Activated naive CD4-positive, alpha-beta T cell treated with Interleukin-2 at 50 U/mL for 16 hours (primary cell): ENCODE data around the gene AFF3.
"Not testable (repeated sequence)": the region's sequence is repeated elsewhere in the genome, so short reads cannot be mapped to it uniquely, and the experiment has no call there.

Experiments
- DNase-seq: peaks from one replicate; pipeline ENCODE4 v3.0.0-alpha.2; 2020

The AFF3 gene

GRCh38 chr2:99776906-99777646, 365.3 kb downstream of the AFF3 start:
- no peak for DNase-seq

GRCh38 chr2:99776206-99776905, 366.0 kb downstream of the AFF3 start:
- no peak for DNase-seq

DNA sequence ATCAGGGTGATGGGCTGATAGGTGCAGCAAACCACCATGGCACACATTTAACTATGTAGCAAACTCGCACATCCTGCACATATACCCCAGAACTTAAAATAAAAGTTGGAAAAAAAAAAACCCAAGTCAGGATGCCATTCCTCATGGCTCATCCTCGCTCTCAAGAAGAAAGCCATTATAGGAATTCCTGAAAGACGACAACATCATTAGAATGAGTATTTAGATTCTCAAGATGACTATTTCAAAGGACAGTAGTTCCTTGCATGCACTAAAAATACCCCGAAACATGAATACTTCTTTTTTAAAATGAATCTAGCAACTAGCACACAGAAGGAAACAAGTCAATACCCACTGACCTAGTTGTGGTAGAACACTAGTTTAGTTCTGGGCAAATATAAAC, 366.8 kb downstream of the AFF3 start:
- DNase-seq: no peak

DNA sequence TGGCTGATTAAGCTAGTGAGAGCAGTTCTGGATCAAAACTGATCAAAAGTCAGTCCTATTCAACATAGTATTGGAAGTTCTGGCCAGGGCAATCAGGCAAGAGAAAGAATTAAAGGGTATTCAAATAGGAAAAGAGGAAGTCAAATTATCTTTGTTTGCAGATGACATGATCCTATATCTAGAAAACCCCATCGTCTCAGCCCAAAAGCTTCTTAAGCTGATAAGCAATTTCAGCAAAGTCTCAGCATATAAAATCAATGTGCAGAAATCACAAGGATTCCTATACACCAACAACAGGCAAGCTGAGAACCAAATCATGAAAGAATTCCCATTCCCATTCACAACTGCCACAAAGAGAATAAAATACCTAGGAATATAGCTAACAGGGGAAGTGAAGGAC, 368.7 kb downstream of the AFF3 start:
- DNase-seq: not testable (repeated sequence)

GRCh38 chr2:99772591-99773331, 369.6 kb downstream of the AFF3 start:
- DNase-seq: no peak

GRCh38 chr2:99771681-99772333, 370.6 kb downstream of the AFF3 start:
- DNase-seq: no peak

DNA sequence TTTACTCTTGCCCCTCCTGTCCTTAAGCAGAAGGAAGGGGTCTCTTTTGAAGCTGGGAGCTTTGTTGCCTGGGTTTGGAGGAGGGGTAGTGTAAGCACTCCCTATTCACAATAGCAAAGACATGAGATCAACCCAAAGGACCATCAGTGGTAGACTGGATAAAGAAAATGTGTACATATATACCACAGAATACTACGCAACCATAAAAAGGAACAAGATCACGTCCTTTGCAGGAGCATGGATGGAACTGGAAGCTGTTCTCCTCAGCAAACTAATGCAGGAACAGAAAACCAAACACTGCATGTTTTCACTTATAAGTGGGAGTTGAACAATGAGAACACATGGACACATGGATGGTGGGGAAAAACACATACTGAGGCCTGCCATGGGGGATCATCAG, 371.5 kb downstream of the AFF3 start:
- DNase-seq: no peak

DNA sequence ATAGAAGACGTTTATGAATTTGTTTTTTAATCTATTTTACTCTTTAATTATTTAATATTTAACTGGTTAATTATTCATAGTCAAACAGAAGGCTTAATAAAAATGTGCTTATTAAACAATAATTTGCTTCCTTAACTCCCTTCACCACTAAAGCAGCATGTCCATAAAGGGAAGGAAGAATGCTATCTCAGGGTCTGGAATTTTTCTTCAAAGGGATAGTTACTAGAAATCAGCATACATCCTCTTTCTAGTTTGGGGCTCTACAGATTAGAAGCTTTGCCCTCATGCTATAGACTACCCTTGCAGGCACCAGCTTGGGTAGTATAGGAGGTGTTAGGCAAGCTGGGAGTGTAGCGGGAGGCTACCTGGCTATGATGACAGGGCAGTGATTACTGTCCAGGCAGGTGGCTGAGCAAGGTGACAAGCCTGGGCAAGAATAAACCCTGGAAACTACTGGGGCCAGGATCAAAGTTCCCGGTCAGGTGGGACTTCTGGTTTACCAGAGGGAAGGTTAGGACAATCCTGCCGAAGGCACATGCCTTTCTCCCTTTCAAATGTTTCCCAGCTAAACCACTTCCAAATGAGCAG, 376.6 kb downstream of the AFF3 start:
- no peak for DNase-seq

GRCh38 chr2:99763764-99764163, 378.6 kb downstream of the AFF3 start:
- no peak for DNase-seq

- no peak for DNase-seq
Measured at GRCh38 chr2:99762714-99763113, 379.7 kb downstream of the AFF3 start.

DNA sequence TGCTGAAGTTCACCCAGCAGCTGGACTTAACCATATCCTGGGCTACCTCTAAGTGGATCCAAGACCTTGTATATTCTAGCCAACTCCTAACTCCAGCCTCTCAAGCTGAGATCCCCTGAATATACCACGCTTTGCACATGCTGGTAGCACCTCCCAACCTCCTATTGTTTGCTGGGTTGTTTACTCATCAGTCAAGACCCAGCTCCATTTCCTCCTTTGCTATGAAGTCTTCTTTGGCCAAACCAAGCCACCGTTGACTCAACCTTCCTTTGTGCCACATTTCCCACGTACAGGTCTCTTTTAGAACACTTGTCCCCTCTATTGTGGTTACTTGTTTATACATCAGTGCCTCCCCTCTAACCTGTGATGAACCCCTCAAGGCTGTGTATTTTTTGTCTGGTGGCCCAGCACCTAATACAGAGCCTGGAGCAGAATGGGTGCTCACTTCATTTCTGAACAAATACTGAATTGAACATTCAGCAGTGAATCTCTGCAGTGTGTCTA, 384.7 kb downstream of the AFF3 start:
- DNase-seq: no peak

DNA sequence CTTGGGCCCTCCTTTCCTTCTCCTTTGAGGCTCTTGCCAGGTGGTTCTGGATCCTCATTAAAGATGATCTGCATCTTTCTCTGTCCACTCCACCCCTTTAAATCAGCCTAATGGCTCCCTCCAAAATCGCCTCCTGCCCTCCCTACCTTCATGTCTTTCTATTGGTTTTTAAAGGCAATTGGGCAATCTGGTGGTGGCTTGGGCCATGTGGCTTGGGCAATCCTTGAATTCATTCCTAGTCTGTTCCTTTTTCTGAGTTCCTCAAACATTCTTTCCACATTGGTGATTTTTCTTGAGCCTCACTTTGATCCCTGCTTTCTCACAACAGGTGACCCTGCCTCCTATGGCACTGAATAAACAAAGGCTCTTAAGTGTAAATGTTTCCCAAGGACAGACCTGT, 386.3 kb downstream of the AFF3 start:
- DNase-seq: no peak

GRCh38 chr2:99754210-99754609, 388.2 kb downstream of the AFF3 start:
- DNase-seq: no peak

DNA sequence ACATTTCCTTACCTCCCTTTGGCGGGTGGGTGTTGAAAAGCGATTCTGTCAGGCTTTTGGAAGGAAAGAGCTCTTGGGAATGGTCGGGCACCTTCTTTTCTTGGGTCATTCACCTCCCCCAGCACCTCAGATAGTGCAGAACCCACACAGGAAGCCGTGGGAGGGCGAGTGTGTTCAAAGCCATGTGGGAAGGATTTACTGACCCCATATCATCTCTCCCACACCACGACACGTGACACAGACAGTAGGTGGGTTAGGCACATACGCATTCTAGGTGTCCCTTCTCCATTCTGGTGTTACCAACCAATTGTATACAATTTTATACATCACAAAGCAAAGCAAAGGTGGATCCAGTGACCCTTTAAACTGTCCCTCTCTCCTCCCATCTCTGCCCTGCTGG, 388.9 kb downstream of the AFF3 start:
- DNase-seq: no peak

DNA sequence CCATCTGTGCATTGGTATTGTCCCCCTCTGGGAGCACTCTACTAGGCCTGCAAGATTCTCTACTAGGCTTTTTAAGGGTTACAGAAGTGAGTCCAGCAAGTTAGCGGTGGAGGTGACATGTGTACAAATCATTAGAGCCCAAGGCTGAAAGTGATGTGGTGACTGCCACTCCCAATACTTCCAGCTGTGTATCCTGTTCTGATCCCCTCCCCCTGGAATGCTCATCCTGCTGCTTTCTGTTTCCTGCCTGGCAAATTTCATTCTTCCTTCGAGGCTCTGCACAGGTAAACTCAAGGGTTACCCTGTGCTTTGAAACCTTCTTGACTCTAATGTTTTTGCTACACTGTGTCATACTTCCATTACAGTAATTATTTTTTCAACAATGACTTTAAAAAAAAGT, 394.0 kb downstream of the AFF3 start:
- DNase-seq: no peak

- no peak for DNase-seq
Measured at GRCh38 chr2:99747842-99748241, 394.5 kb downstream of the AFF3 start.

DNA sequence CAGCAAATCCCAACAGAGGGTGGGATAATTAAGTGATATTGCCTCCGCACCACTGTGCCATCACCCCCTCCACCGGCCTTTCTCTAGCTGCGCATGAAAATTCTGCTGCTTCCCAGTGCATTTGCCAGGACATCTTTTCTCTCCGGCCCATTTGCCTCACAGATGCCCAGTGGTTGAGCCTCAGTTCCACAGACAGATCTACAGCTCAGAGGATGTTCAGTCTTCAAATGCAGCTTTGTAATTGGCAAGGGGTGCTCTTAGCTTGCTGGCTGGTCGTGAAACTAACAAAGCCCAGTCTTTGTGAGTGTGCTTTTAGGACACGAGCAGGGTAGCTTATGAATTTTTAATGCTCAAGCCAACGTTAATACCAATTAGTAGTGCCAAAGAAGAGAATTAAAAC, 399.2 kb downstream of the AFF3 start:
- no peak for DNase-seq

GRCh38 chr2:99737537-99737936, 404.9 kb downstream of the AFF3 start:
- DNase-seq: no peak

- DNase-seq: no peak
Measured at GRCh38 chr2:99735753-99736152, 406.6 kb downstream of the AFF3 start.

GRCh38 chr2:99735314-99735713, 407.1 kb downstream of the AFF3 start:
- not testable (repeated sequence) for DNase-seq

GRCh38 chr2:99734236-99734635, 408.2 kb downstream of the AFF3 start:
- no peak for DNase-seq

GRCh38 chr2:99729104-99730025, 413.0 kb downstream of the AFF3 start:
- no peak for DNase-seq
